ENCODE measurements around the gene MTHFR. TPM values are rescaled to one million over a fixed set of nuclear protein-coding genes. Genes with fewer than 3 reads are reported as not detected.
A peak's percentile ranks its signal among the peaks of the same experiment; 100 is the strongest.

Gene MTHFR
- total RNA-seq, 1 donor, result 40.9 TPM

GRCh38 chr1:11761988-11762406 is 43.8 kb downstream of the MTHFR start, which contains the start of gene C1orf167:
C1orf167 (plus strand) TSS chr1:11762193; CDS start chr1:11764401, 2,208 bp downstream.
- DNase-seq (ENCODE audit: low read depth in 2 of 3, low spot score in 2 of 3), result peak in 2 of 3 donors; percentile 24 to 27

- no peak for DNase-seq (ENCODE audit: low read depth in 2 of 3, low spot score in 2 of 3)
These were observed 44.5 kb downstream of the MTHFR start for GRCh38 chr1:11761285-11761684.

DNA sequence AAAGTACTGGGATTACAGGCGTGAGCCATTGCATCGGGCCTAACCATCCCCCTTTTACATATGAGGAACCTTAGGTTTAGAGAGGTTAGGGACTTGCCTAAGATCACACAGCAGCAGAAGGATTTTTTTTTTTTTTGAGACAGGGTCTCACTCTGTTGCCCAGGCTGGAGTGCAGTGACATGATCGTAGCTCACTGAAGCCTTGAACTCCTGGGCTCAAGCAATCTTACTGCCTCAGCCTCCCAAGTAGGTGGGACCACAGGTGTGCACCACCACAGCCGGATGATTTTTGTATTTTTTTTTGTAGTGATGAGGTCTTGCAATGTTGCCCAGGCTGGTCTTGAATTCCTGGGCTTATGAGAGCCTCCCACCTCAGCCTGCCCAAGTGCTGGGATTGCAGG is 46.0 kb downstream of the MTHFR start:
- no peak for DNase-seq (ENCODE audit: low read depth in 2 of 3, low spot score in 2 of 3)

DNA sequence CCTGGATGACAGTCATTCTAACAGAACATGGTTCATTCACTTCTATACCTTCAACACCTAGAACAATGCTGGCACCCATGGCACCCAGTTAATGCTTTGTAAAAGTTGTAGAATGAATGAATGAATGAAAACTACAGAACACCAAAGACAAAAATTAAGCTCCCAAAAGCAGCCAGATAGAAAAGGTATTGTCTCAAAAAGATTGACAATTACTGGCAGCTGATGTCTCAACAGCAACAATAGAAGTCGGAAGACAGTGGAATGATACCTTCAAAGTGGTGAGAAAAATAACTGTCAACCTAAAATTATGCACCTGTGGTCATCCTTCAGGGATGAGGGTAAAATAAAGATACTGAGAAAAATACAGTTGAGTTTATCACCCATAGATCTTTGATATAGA is 48.7 kb downstream of the MTHFR start:
- DNase-seq (ENCODE audit: low read depth in 2 of 3, low spot score in 2 of 3), result no peak

GRCh38 chr1:11753555-11754208 is 52.1 kb downstream of the MTHFR start:
- DNase-seq (ENCODE audit: low read depth in 2 of 3, low spot score in 2 of 3), result no peak

GRCh38 chr1:11752359-11753088 is 53.2 kb downstream of the MTHFR start:
- no peak for DNase-seq (ENCODE audit: low read depth in 2 of 3, low spot score in 2 of 3)

DNA sequence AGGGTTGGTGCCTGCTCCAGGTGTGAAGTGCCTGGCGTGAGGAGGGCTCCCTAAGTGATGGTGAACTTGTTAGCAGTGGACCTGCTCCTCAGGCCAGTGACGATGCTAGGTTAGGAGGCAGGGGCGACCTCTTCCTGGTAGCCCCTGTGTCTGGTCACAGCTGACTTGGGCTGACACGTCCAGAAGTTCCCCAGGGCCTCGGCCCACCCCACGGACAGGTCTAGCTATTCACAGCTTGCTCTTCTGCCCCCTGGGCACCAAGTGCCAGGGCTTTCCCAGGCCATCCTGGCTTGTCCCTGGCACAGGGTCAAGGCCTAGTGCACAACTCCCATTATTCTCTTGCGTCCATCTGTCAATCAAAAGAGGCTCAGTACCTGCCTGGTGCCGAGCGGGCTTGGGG is 54.7 kb downstream of the MTHFR start:
- DNase-seq (ENCODE audit: low read depth in 2 of 3, low spot score in 2 of 3), result no peak

DNA sequence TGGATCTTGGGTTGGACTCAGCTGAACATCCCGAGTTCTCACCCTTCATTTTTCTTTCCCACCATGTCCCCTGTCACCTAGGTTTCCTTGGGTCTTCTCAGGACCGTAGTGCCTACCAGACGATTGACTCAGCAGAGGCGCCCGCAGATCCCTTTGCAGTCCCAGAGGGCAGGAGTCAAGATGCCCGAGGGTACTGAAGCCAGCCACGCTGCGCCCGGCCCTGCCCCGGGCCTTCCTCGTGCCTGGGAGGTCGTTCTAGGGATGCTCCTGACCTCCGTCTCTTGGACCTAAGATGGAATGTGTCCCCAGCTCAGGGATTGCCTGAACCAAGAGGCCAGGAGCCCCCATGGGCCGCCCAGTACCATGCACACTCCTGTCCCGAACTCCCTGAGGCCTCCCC is 55.8 kb downstream of the MTHFR start:
- no peak for DNase-seq (ENCODE audit: low read depth in 2 of 3, low spot score in 2 of 3)

GRCh38 chr1:11749203-11749689 is 56.5 kb downstream of the MTHFR start:
- peak in 2 of 3 donors; percentile 26 to 67 for DNase-seq (ENCODE audit: low read depth in 2 of 3, low spot score in 2 of 3)

GRCh38 chr1:11748294-11749202 is 57.2 kb downstream of the MTHFR start:
- DNase-seq (ENCODE audit: low read depth in 2 of 3, low spot score in 2 of 3), result no peak

- DNase-seq (ENCODE audit: low read depth in 2 of 3, low spot score in 2 of 3), result no peak
These were observed 58.8 kb downstream of the MTHFR start for GRCh38 chr1:11746795-11747487.

DNA sequence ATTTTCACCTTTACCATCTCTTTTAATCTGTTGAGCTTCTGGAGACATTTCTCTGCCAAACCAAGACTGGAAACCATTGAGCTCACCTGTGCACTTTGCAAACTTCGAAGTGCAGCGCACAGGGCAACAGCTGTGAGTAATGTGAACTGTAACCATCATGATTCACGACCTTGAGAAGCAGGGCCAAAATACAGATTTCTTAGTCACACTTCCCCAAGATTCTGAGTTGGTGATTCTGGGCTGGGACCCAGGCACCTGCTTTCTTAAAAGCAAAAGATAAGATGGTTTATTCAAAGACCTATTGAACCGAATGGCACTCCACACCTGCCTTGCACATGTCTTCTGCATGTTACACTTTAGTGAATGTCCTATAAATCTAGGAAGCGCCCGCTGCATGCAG is 59.7 kb downstream of the MTHFR start:
- DNase-seq (ENCODE audit: low read depth in 2 of 3, low spot score in 2 of 3), result no peak

GRCh38 chr1:11744287-11744686 is 61.5 kb downstream of the MTHFR start:
- DNase-seq (ENCODE audit: low read depth in 2 of 3, low spot score in 2 of 3), result no peak

DNA sequence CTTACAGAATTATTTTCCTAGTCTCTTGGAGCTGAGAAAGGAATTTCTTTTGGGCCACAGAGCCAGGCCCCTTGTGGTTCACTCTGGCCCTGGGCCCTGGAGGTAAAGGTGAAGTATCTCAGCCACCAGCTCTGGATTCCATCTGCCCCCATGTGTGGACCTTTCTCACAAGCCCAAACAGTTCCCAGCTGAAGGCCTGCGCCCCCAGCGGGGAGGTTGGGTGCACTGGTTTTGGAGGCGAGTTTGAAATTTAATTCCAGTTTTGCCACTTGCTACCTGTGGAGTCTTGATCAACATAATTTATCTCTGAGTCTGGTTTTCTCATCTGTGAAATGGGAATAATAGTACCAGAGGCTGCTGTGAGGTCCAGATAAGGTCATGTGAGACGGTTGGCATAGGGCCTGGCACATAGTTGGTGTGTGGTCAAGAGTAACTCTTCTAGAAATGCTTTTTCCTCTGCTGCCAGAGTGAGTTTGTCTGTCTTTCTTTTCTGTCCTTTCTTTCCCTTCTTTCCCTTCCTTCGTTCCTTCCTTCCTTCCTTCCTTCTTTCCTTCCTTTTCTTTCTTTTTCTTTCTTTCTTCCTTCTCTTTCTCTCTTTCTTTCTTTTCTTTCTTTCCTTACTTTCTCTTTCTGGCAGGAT is 63.7 kb downstream of the MTHFR start:
- no peak for DNase-seq (ENCODE audit: low read depth in 2 of 3, low spot score in 2 of 3)

- DNase-seq (ENCODE audit: low read depth in 2 of 3, low spot score in 2 of 3), result no peak
These were observed 64.3 kb downstream of the MTHFR start for GRCh38 chr1:11741482-11741881.

GRCh38 chr1:11740258-11741192 is 65.2 kb downstream of the MTHFR start:
- DNase-seq (ENCODE audit: low read depth in 2 of 3, low spot score in 2 of 3), result peak in 2 of 3 donors; percentile 55 to 70

- peak in 1 of 3 donors; percentile 21 for DNase-seq (ENCODE audit: low read depth in 2 of 3, low spot score in 2 of 3)
These were observed 67.0 kb downstream of the MTHFR start for GRCh38 chr1:11738783-11739182.

- DNase-seq (ENCODE audit: low read depth in 2 of 3, low spot score in 2 of 3), result no peak
These were observed 67.7 kb downstream of the MTHFR start for GRCh38 chr1:11738096-11738495.

Data from hematopoietic multipotent progenitor cell (in vitro differentiated cells).